HepG2 (cell line): ENCODE results near the gene FAT2.

ENCODE experiments used
- HNRNPH1 ChIP-seq: fragments of 200-400 bp; formaldehyde crosslinking; optimal IDR thresholded peaks from 2 replicates; pipeline ENCODE3; 2017; ENCODE audit warnings: mild to moderate bottlenecking, low read depth, low read length
- HOXD1 ChIP-seq: sonication (generic); formaldehyde crosslinking; IDR thresholded peaks from 2 replicates; pipeline ENCODE4 v1.5.0; 2020; ENCODE audit warnings: missing genetic modification reagents
- JUNB ChIP-seq: sonication (generic); formaldehyde crosslinking; IDR thresholded peaks from 2 replicates; pipeline ENCODE4 v1.8.0; 2022; ENCODE audit warnings: missing genetic modification reagents, mild to moderate bottlenecking, borderline replicate concordance
- NCOA1 ChIP-seq: sonication (generic); formaldehyde crosslinking; IDR thresholded peaks from 2 replicates; pipeline ENCODE4 v1.9.0; 2021; ENCODE audit warnings: missing genetic modification reagents
- RFX5 ChIP-seq: IDR thresholded peaks from 2 replicates; pipeline ENCODE4 v1.6.1; 2011; ENCODE audit warnings: low read depth, low read length, improper control_type of control experiment
- SP1 ChIP-seq, 2 experiments: fragments of 450-650 bp in 1 of 2; sonication (generic) in 1 of 2; formaldehyde crosslinking in 1 of 2; IDR thresholded peaks; 2 replicates each; pipeline versions ENCODE4 v1.4.0 to v1.6.1; 2016 to 2020; ENCODE audit warnings: missing genetic modification reagents in 1 of 2
- ZBTB33 ChIP-seq: sonication (generic); formaldehyde crosslinking; IDR thresholded peaks from 2 replicates; pipeline ENCODE4 v1.4.0; 2020; ENCODE audit warnings: missing genetic modification reagents
- ZNF44 ChIP-seq: sonication (generic); formaldehyde crosslinking; IDR thresholded peaks from 2 replicates; pipeline ENCODE4 v1.5.1; 2020; ENCODE audit warnings: mild to moderate bottlenecking, missing genetic modification reagents
- ZNF777 ChIP-seq: sonication (generic); formaldehyde crosslinking; IDR thresholded peaks from 2 replicates; pipeline ENCODE4 v1.4.0; 2020; ENCODE audit warnings: missing genetic modification reagents
- TF ChIP-seq, protein P1 (sequence below): sonication (generic); formaldehyde crosslinking; IDR thresholded peaks from 2 replicates; pipeline ENCODE4 v1.4.0; 2020; ENCODE audit warnings: missing genetic modification reagents

- TF ChIP-seq JUNB (CRISPR knock-in tag) (no peak), RFX5 (no peak), ZBTB33 (CRISPR knock-in tag) (no peak), HNRNPH1 (no peak), ZNF777 (CRISPR knock-in tag) (no peak), SP1 (IDR thresholded peaks at IDR 0.05) (no peak), SP1 (CRISPR knock-in tag; IDR thresholded peaks at IDR 0.05) (no peak), NCOA1 (CRISPR knock-in tag) (no peak), ZNF44 (no peak), HOXD1 (no peak)
- TF ChIP-seq, protein P1, sequence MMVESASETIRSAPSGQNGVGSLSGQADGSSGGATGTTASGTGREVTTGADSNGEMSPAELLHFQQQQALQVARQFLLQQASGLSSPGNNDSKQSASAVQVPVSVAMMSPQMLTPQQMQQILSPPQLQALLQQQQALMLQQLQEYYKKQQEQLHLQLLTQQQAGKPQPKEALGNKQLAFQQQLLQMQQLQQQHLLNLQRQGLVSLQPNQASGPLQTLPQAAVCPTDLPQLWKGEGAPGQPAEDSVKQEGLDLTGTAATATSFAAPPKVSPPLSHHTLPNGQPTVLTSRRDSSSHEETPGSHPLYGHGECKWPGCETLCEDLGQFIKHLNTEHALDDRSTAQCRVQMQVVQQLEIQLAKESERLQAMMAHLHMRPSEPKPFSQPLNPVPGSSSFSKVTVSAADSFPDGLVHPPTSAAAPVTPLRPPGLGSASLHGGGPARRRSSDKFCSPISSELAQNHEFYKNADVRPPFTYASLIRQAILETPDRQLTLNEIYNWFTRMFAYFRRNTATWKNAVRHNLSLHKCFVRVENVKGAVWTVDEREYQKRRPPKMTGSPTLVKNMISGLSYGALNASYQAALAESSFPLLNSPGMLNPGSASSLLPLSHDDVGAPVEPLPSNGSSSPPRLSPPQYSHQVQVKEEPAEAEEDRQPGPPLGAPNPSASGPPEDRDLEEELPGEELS (CRISPR knock-in tag), result no peak
These were observed 34.2 kb upstream of the FAT2 start for GRCh38 chr5:151625285-151625684.
